K562 (cell line): ENCODE measurements around the gene FABP3. TPM values are rescaled to one million over a fixed set of nuclear protein-coding genes. Genes with fewer than 3 reads are reported as not detected.

Experiments used
- ATAC-seq: fragments of 200-7000 bp; cut with Tn5 transposase; 3 replicates; pipeline ENCODE4 v1.9.1; 2020; ENCODE audit warnings: moderate library complexity
- BruUV-seq: library from RNA; stranded (reverse); fragments of 400-500 nt; replicated peaks from 2 replicates; lab custom pipeline; 2021; lab: Mats Ljungman, UMichigan
- CTCF ChIA-PET: fragments of 300-600 bp; formaldehyde crosslinking; extraction: SDS; loops from one replicate; lab custom pipeline; 2021; ENCODE audit warnings: low intra/inter-chr PET ratio; lab: Yijun Ruan, JAX
- POLR2A ChIA-PET: fragments of 300-600, 350-650 bp; sonication (Branson Sonifier 250); formaldehyde crosslinking; extraction: SDS; loops from one replicate; lab custom pipeline; 2021; ENCODE audit warnings: antibody characterized with exemption, inconsistent platforms; lab: Yijun Ruan, JAX
- DNase-seq, 4 experiments: peaks; one replicate each; pipeline versions ENCODE4 v3.0.0 to v3.0.0-alpha.2; 2011 to 2018; ENCODE audit warnings: low spot score in 3 of 4, mixed read lengths in 3 of 4; ENCODE audit errors: extremely low read depth in 1 of 4
- FAIRE-seq: peaks from 2 replicates; lab custom pipeline; 2011; peaks lifted over from hg19 to GRCh38; lab: Jason Lieb, UNC
- H2AFZ ChIP-seq: 2 replicates; pipeline ENCODE4 v1.6.0; 2011; ENCODE audit warnings: low read depth, low read length, control low read depth, inconsistent platforms
- H3K27ac ChIP-seq: fragments of 200-600 bp; 3 replicates; pipeline ENCODE4 v1.8.0; 2011; ENCODE audit warnings: low read depth, mild to moderate bottlenecking, control low read depth, inconsistent platforms, low read length, moderate library complexity, mixed read lengths; ENCODE audit errors: extremely low read depth
- H3K27me3 ChIP-seq, 2 experiments: fragments of 300-600 bp in 1 of 2; 2 replicates in 1 of 2; 3 replicates in 1 of 2; pipeline versions ENCODE4 v1.6.0 to v1.8.0; 2011; ENCODE audit warnings: inconsistent platforms in 2 of 2, low read length in 2 of 2, mild to moderate bottlenecking in 1 of 2, mixed read lengths in 1 of 2, moderate library complexity in 1 of 2; ENCODE audit not compliant: control insufficient read depth in 2 of 2, insufficient read depth in 2 of 2
- H3K36me3 ChIP-seq: fragments of 300-600 bp; 3 replicates; pipeline ENCODE4 v1.8.0; 2011; ENCODE audit warnings: mild to moderate bottlenecking, low read length, inconsistent platforms; ENCODE audit not compliant: control insufficient read depth, insufficient read depth
- H3K4me1 ChIP-seq, 2 experiments: fragments of 200-600 bp in 1 of 2; replicated peaks in 1 of 2; 2 replicates in 1 of 2; 3 replicates in 1 of 2; pipeline versions ENCODE4 v1.5.1 to v1.8.0; 2011; ENCODE audit warnings: inconsistent platforms in 2 of 2, low read length in 2 of 2, mild to moderate bottlenecking in 1 of 2, mixed read lengths in 1 of 2, moderate library complexity in 1 of 2; ENCODE audit not compliant: control insufficient read depth in 2 of 2, insufficient read depth in 2 of 2
- H3K4me2 ChIP-seq: 2 replicates; pipeline ENCODE4 v1.6.1; 2011; ENCODE audit warnings: low read length, control low read depth, inconsistent platforms, mixed read lengths; ENCODE audit not compliant: insufficient read depth
- H3K4me3 ChIP-seq: fragments of 200-600 bp; sonication (generic), shearing (Covaris generic); 2 replicates; pipeline ENCODE4 v1.5.1; 2016; ENCODE audit warnings: control low read depth, inconsistent platforms
- H3K79me2 ChIP-seq: fragments of 200-600 bp; 3 replicates; pipeline ENCODE4 v1.8.0; 2011; ENCODE audit warnings: low read length, inconsistent platforms; ENCODE audit not compliant: control insufficient read depth, insufficient read depth
- H3K9ac ChIP-seq, 2 experiments: 2 replicates each; pipeline versions ENCODE4 v1.6.0 to v1.6.1; 2011; ENCODE audit warnings: low read depth in 2 of 2, low read length in 2 of 2, control low read depth in 1 of 2, inconsistent platforms in 1 of 2, mild to moderate bottlenecking in 1 of 2, mixed read lengths in 1 of 2; ENCODE audit not compliant: insufficient read depth in 1 of 2
- H3K9me1 ChIP-seq: one replicate; pipeline ENCODE4 v1.6.0; 2011; ENCODE audit warnings: inconsistent platforms, mild to moderate bottlenecking, low read length, moderate library complexity; ENCODE audit not compliant: control insufficient read depth, insufficient read depth
- H3K9me3 ChIP-seq: replicated peaks from 2 replicates; pipeline ENCODE4 v1.5.1; 2011; ENCODE audit warnings: low read depth, low read length, inconsistent platforms; ENCODE audit not compliant: control insufficient read depth, insufficient read depth
- H4K20me1 ChIP-seq: replicated peaks from 2 replicates; pipeline ENCODE4 v1.6.1; 2011; ENCODE audit warnings: low read length, inconsistent platforms, mixed read lengths; ENCODE audit not compliant: control insufficient read depth, insufficient read depth
- BCOR ChIP-seq: fragments of 450-650 bp; IDR thresholded peaks from 2 replicates; pipeline ENCODE4 v1.6.1; 2016
- KLF1 ChIP-seq: fragments of 450-650 bp; IDR thresholded peaks from 2 replicates; pipeline ENCODE4 v1.6.1; 2016; ENCODE audit warnings: missing genetic modification characterization, missing compliant biosample characterization
- LARP7 ChIP-seq: fragments of 450-650 bp; IDR thresholded peaks from 2 replicates; pipeline ENCODE4 v1.6.1; 2016
- PHF8 ChIP-seq: fragments of 200-600 bp; sonication (generic); IDR thresholded peaks from 2 replicates; pipeline ENCODE4 v1.6.1; 2012; ENCODE audit warnings: mixed run types, mild to moderate bottlenecking, inconsistent platforms, low read length, moderate library complexity, borderline replicate concordance
- RBM17 ChIP-seq: fragments of 200-400 bp; formaldehyde crosslinking; IDR thresholded peaks from 2 replicates; pipeline ENCODE4 v1.6.1; 2017; ENCODE audit warnings: low read depth, mild to moderate bottlenecking, low read length, borderline replicate concordance
- STAT5A ChIP-seq: IDR thresholded peaks from 2 replicates; pipeline ENCODE4 v1.6.1; 2012; ENCODE audit warnings: low read length, inconsistent platforms, borderline replicate concordance
- ZNF263 ChIP-seq: sonication (generic); formaldehyde crosslinking; IDR thresholded peaks from 2 replicates; pipeline ENCODE4 v1.8.0; 2022; ENCODE audit warnings: mild to moderate bottlenecking, missing genetic modification reagents, borderline replicate concordance
- ZNF449 ChIP-seq: fragments of 250-450 bp; sonication (Bioruptor Pico); IDR thresholded peaks from 2 replicates; pipeline ENCODE4 v1.8.0; 2022; ENCODE audit warnings: moderate library complexity, mild to moderate bottlenecking, inconsistent platforms
- ZNF79 ChIP-seq: fragments of 250-450 bp; sonication (Bioruptor Pico); IDR thresholded peaks from 2 replicates; pipeline ENCODE4 v1.4.0; 2020; ENCODE audit warnings: low read depth, mild to moderate bottlenecking, moderate library complexity
- WGBS: fragments of 100-300 bp; shearing (Covaris generic); methylation state at CpG from one replicate; pipeline ENCODE4 v1.1.6; 2016; ENCODE audit warnings: low coverage, mixed read lengths; ENCODE audit not compliant: insufficient coverage; ENCODE audit errors: missing lambda C conversion rate; 5-methylcytosine and 5-hydroxymethylcytosine counted together
- in situ Hi-C: fragments of 300-500 bp; cut with MboI; formaldehyde crosslinking; loops from 4 replicates; pipeline ENCODE4 v1.15.0; 2018; ENCODE audit warnings: inconsistent platforms, mixed read lengths
- intact Hi-C: fragments of 100-400 bp; cut with micrococcal nuclease; formaldehyde crosslinking; loops from 2 replicates; pipeline ENCODE4 v1.14.2; 2022
- polyA plus RNA-seq, 8 experiments: library from polyadenylated mRNA; depleted of rRNA in 4 of 8; stranded (reverse) in 5 of 8; unstranded in 3 of 8; fragments of >200 nt; fragmentation: Nextera tagmentation in 2 of 8; fragmentation: Illumina TruSeq in 1 of 8; extraction: Ambion mirVana in 2 of 8; extraction: Trizol in 1 of 8; gene quantifications; 2 replicates each; pipeline versions ENCODE4 v1.2.1 to v1.2.3, GENCODE V29; 2011 to 2014; ENCODE audit warnings: inconsistent platforms in 1 of 8, missing spikeins in 1 of 8
- total RNA-seq, 7 experiments: library from RNA; depleted of rRNA in 6 of 7; stranded (reverse); fragments of >200 nt in 6 of 7; fragmentation: Illumina TruSeq in 2 of 7; extraction: Trizol in 2 of 7; gene quantifications; 2 replicates each; pipeline versions ENCODE4 v1.2.1 to v1.2.3, GENCODE V29; 2011 to 2021; ENCODE audit warnings: low replicate concordance in 1 of 7
- TF ChIP-seq, protein P1 (sequence below): sonication (generic); formaldehyde crosslinking; IDR thresholded peaks from 2 replicates; pipeline ENCODE4 v1.8.1; 2023; ENCODE audit warnings: missing genetic modification reagents, mild to moderate bottlenecking, borderline replicate concordance

Gene FABP3
- total and polyA plus RNA-seq, 9 of the 15 experiments (the other 6 are each of a cell fraction or from before 2014, with no cell fraction given), result 0.22 TPM; not detected in 8

DNA sequence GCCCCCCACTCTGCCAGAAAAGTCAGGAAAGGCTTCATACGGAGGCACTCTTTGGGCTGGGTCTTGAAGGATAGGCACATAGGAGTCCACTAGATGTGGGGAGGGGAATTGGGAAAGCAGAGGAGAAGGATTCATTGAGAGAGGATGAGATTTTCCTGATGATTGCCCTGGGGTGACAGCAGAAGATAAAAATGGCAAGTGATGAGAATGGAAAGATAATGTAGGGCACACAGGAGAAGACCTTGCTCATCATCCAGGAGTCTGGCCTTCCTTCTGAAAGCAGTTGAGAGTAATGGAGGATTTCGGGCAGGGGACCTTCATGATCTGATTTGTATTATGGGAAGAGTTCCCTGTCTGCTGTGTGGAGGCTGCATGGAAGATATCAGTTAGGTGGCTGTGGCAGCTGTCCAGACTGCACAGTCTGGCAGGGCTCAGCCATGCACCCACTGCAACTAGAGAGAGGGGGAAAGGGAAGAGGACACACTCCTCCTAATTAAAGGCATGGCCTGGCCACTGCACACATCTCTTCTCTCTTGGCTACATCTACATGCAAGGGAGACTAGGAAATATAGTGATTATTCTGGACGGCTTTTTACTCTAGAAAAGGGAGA, 9.6 kb upstream of the FABP3 start:
- no peaks in the 10 kb centered on the region for H3K79me2 ChIP-seq
- H3K36me3 ChIP-seq, result no peaks in the 10 kb centered on the region
- H3K4me2 ChIP-seq, result no peak overlapping the region
- H4K20me1 ChIP-seq, result peaks cover 4% of the 10 kb centered on the region
- no peak overlapping the region for H2AFZ ChIP-seq
- H3K9me3 ChIP-seq, result no peaks in the 10 kb centered on the region
- H3K9ac ChIP-seq, result no peak overlapping the region
- FAIRE-seq, result no peak
- no peaks in the 10 kb centered on the region for H3K9me1 ChIP-seq
- DNase-seq, result no peak
- ChIA-PET CTCF (no interaction called here), POLR2A (interaction anchor here (0.7 kb wide), 1 partner anchor 11 kb away, joined by 4 read pairs; no protein-coding TSS in a partner anchor)
- peaks cover 11 to 29% of the 10 kb centered on the region in 2 experiments; a peak in 4 of 5 replicates for H3K27me3 ChIP-seq
- H3K27ac ChIP-seq, result no peak overlapping the region
- in situ Hi-C loops (no loop called here), intact Hi-C loops (no loop called here)
- H3K4me1 ChIP-seq, result no peaks in the 10 kb centered on the region
- TF ChIP-seq RBM17 (no peak), KLF1 (tag) (no peak), STAT5A (no peak), ZNF263 (CRISPR knock-in tag) (no peak), ZNF449 (CRISPR knock-in tag) (no peak), ZNF79 (CRISPR knock-in tag) (no peak), PHF8 (no peak), LARP7 (no peak), BCOR (no peak)
- TF ChIP-seq, protein P1, sequence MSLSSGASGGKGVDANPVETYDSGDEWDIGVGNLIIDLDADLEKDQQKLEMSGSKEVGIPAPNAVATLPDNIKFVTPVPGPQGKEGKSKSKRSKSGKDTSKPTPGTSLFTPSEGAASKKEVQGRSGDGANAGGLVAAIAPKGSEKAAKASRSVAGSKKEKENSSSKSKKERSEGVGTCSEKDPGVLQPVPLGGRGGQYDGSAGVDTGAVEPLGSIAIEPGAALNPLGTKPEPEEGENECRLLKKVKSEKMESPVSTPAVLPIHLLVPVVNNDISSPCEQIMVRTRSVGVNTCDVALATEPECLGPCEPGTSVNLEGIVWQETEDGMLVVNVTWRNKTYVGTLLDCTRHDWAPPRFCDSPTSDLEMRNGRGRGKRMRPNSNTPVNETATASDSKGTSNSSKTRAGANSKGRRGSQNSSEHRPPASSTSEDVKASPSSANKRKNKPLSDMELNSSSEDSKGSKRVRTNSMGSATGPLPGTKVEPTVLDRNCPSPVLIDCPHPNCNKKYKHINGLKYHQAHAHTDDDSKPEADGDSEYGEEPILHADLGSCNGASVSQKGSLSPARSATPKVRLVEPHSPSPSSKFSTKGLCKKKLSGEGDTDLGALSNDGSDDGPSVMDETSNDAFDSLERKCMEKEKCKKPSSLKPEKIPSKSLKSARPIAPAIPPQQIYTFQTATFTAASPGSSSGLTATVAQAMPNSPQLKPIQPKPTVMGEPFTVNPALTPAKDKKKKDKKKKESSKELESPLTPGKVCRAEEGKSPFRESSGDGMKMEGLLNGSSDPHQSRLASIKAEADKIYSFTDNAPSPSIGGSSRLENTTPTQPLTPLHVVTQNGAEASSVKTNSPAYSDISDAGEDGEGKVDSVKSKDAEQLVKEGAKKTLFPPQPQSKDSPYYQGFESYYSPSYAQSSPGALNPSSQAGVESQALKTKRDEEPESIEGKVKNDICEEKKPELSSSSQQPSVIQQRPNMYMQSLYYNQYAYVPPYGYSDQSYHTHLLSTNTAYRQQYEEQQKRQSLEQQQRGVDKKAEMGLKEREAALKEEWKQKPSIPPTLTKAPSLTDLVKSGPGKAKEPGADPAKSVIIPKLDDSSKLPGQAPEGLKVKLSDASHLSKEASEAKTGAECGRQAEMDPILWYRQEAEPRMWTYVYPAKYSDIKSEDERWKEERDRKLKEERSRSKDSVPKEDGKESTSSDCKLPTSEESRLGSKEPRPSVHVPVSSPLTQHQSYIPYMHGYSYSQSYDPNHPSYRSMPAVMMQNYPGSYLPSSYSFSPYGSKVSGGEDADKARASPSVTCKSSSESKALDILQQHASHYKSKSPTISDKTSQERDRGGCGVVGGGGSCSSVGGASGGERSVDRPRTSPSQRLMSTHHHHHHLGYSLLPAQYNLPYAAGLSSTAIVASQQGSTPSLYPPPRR (CRISPR knock-in tag), result no peak
- 0% methylated on average over 3 of the region's 3 CpGs for WGBS
- no peak overlapping the region for H3K4me3 ChIP-seq
- no peak; the same call in 2 of the 3 replicates for ATAC-seq
- BruUV-seq, result no TSS peak
